ENCODE measurements around the gene GNE. TPM values are rescaled to one million over a fixed set of nuclear protein-coding genes. Genes with fewer than 3 reads are reported as not detected.

Gene GNE
- total and polyA plus RNA-seq, 9 of the 15 experiments (the other 6 are each of a cell fraction or from before 2014, with no cell fraction given), result 5.1 to 18.6 (median 12.0) TPM

DNA sequence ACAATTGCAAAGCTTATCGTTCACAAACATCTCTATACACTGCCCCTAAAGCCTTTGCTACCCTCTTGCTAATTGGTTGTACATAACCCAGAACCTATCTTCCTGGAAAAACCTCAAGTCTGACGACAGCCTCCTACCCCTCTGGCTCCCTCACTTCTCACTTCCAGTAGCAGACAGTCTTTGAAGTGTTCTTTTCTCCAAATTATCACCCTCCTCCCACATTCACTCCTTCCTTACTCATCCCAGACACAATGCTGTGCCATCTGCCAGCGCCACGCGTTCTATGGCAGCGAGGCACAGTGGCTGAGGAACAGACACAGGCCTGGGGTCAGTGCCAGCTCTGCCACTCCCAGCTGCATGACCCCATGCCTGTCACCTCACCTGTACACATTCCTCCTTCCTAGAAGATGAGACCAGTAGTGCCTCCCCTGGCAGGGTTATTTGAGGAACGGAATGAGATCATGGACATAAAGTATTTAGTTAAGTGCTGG, 39.8 kb downstream of the GNE start:
- Histone ChIP-seq H3K27me3 (ENCODE audit: control insufficient read depth in 2 of 2, insufficient read depth in 2 of 2, low read length in 2 of 2) (no peaks in the 10 kb centered on the region), H2AFZ (ENCODE audit: low read depth, low read length) (no peak overlapping the region), H4K20me1 (replicated peaks; ENCODE audit: control insufficient read depth, insufficient read depth, low read length) (peaks cover 6% of the 10 kb centered on the region; the same call in 1 of the 2 replicates), H3K27ac (ENCODE audit: extremely low read depth, low read depth, low read length) (no peak overlapping the region), H3K4me1 (replicated peaks in 1 of 2; ENCODE audit: control insufficient read depth in 2 of 2, insufficient read depth in 2 of 2, low read length in 2 of 2) (peaks cover 11 to 28% of the 10 kb centered on the region in 2 experiments), H3K9me1 (ENCODE audit: control insufficient read depth, insufficient read depth, low read length) (no peaks in the 10 kb centered on the region), H3K79me2 (ENCODE audit: control insufficient read depth, insufficient read depth, low read length) (peaks cover 3% of the 10 kb centered on the region; the same call in 1 of the 3 replicates), H3K4me3 (no peak overlapping the region), H3K9me3 (replicated peaks; ENCODE audit: control insufficient read depth, insufficient read depth, low read depth, low read length) (no peaks in the 10 kb centered on the region), H3K4me2 (ENCODE audit: insufficient read depth, low read length) (no peak overlapping the region), H3K9ac (ENCODE audit: insufficient read depth in 1 of 2, low read depth in 2 of 2, low read length in 2 of 2) (peak overlapping the region in 1 of 2 experiments; percentile 62; a peak in 1 of 4 replicates), H3K36me3 (ENCODE audit: control insufficient read depth, insufficient read depth, low read length) (peaks cover 84% of the 10 kb centered on the region)
- ATAC-seq (no peak), FAIRE-seq (no peak), DNase-seq (ENCODE audit: extremely low read depth in 1 of 4, low spot score in 3 of 4) (peak in 1 of 4 experiments; percentile 21)
- CTCF ChIA-PET (ENCODE audit: low intra/inter-chr PET ratio), result no interaction called here
- in situ Hi-C loops (cut with MboI) (no loop called here), intact Hi-C loops (cut with micrococcal nuclease) (no loop called here)
- POLR2A ChIA-PET, result interaction anchor here (0.6 to 1.2 kb wide), 5 partner anchors 11 to 174 kb away, joined by 3 to 4 read pairs (median 3); no protein-coding TSS in a partner anchor
- 65% methylated on average over 7 of the region's 7 CpGs for WGBS (ENCODE audit: insufficient coverage, low coverage, missing lambda C conversion rate)
- no TSS peak for BruUV-seq (replicated peaks)
- peak; percentile 9; the same call in 1 of the 2 replicates for TF ChIP-seq CTBP1 (IDR thresholded peaks at IDR 0.05; ENCODE audit: borderline replicate concordance)
- no peak for TF ChIP-seq GABPA (tag; conservative IDR thresholded peaks at IDR 0.05; ENCODE audit: low read depth)
- peak; percentile 32; the same call in 1 of the 2 replicates for TF ChIP-seq SOX6 (IDR thresholded peaks at IDR 0.05)

DNA sequence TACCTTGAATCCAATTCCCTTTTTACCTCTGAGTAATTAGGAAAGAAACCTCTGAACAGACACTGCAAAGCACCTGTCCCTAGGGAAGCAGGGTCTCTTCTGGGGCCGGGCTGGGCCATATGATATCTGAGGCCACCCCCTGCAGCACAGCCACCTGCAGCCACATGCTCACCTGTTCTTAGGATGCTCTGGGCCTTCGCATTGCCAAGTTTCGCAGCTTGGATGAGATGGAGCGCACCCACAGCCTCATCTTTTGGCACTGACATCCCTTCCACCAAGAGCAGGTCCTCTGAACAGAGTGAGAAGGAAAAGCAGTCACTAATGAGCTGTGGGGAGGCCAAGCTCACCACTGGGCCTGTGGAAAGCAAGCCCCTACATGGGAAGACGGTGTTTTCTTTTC, 40.2 kb downstream of the GNE start:
- peaks cover 11 to 28% of the 10 kb centered on the region in 2 experiments for H3K4me1 ChIP-seq (replicated peaks in 1 of 2; ENCODE audit: control insufficient read depth in 2 of 2, insufficient read depth in 2 of 2, low read length in 2 of 2)
- H3K4me3 ChIP-seq, result no peak overlapping the region
- H3K9ac ChIP-seq (ENCODE audit: insufficient read depth in 1 of 2, low read depth in 2 of 2, low read length in 2 of 2), result 0 out of 4 replicates have a peak overlapping the region, but pooled peaks of 1 of the 2 experiments have one; percentile 2
- no peaks in the 10 kb centered on the region for H3K27me3 ChIP-seq (ENCODE audit: control insufficient read depth in 2 of 2, insufficient read depth in 2 of 2, low read length in 2 of 2)
- no peak overlapping the region for H2AFZ ChIP-seq (ENCODE audit: low read depth, low read length)
- peaks cover 3% of the 10 kb centered on the region; the same call in 1 of the 3 replicates for H3K79me2 ChIP-seq (ENCODE audit: control insufficient read depth, insufficient read depth, low read length)
- POLR2A ChIA-PET, result interaction anchor here (0.6 to 1.2 kb wide), 4 partner anchors 11 to 170 kb away, joined by 3 to 4 read pairs (median 3); no protein-coding TSS in a partner anchor
- no peak overlapping the region for H3K27ac ChIP-seq (ENCODE audit: extremely low read depth, low read depth, low read length)
- CTCF ChIA-PET (ENCODE audit: low intra/inter-chr PET ratio), result no interaction called here
- in situ Hi-C loops (cut with MboI), result no loop called here
- 75% methylated on average over 5 of the region's 5 CpGs for WGBS (ENCODE audit: insufficient coverage, low coverage, missing lambda C conversion rate)
- intact Hi-C loops (cut with micrococcal nuclease), result no loop called here
- FAIRE-seq (no peak), DNase-seq (ENCODE audit: extremely low read depth in 1 of 4, low spot score in 3 of 4) (no peak), ATAC-seq (no peak)
- H3K9me3 ChIP-seq (replicated peaks; ENCODE audit: control insufficient read depth, insufficient read depth, low read depth, low read length), result no peaks in the 10 kb centered on the region
- no peak overlapping the region for H3K4me2 ChIP-seq (ENCODE audit: insufficient read depth, low read length)
- H3K9me1 ChIP-seq (ENCODE audit: control insufficient read depth, insufficient read depth, low read length), result no peaks in the 10 kb centered on the region
- H3K36me3 ChIP-seq (ENCODE audit: control insufficient read depth, insufficient read depth, low read length), result peaks cover 84% of the 10 kb centered on the region
- H4K20me1 ChIP-seq (replicated peaks; ENCODE audit: control insufficient read depth, insufficient read depth, low read length), result peaks cover 6% of the 10 kb centered on the region; the same call in 1 of the 2 replicates
- no TSS peak for BruUV-seq (replicated peaks)
- TF ChIP-seq HDGF (IDR thresholded peaks at IDR 0.05), result no peak
- no peak for TF ChIP-seq ZNF589 (CRISPR knock-in tag; IDR thresholded peaks at IDR 0.05; ENCODE audit: low read depth)
- TF ChIP-seq GATA2 (CRISPR knock-in tag; IDR thresholded peaks at IDR 0.05), result no peak
- TF ChIP-seq, protein P1, sequence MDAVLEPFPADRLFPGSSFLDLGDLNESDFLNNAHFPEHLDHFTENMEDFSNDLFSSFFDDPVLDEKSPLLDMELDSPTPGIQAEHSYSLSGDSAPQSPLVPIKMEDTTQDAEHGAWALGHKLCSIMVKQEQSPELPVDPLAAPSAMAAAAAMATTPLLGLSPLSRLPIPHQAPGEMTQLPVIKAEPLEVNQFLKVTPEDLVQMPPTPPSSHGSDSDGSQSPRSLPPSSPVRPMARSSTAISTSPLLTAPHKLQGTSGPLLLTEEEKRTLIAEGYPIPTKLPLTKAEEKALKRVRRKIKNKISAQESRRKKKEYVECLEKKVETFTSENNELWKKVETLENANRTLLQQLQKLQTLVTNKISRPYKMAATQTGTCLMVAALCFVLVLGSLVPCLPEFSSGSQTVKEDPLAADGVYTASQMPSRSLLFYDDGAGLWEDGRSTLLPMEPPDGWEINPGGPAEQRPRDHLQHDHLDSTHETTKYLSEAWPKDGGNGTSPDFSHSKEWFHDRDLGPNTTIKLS (IDR thresholded peaks at IDR 0.05; ENCODE audit: borderline replicate concordance, low read depth), result no peak
- no peak for TF ChIP-seq SP1 (CRISPR knock-in tag; IDR thresholded peaks at IDR 0.05)
- TF ChIP-seq POLR2B (IDR thresholded peaks at IDR 0.05; ENCODE audit: low read depth, partially characterized antibody), result no peak
- no peak for TF ChIP-seq CHD4 (IDR thresholded peaks at IDR 0.05; ENCODE audit: insufficient read depth, insufficient replicate concordance, low read depth, low read length, poor library complexity, severe bottlenecking)
- TF ChIP-seq MAFK (IDR thresholded peaks at IDR 0.05; ENCODE audit: low read length), result no peak
- TF ChIP-seq TSC22D4 (tag; IDR thresholded peaks at IDR 0.05), result no peak
- TF ChIP-seq HDAC8 (tag; IDR thresholded peaks at IDR 0.05), result no peak
- no peak for TF ChIP-seq FOS (IDR thresholded peaks at IDR 0.05; ENCODE audit: extremely low read depth, insufficient read length)

Data from K562 (cell line).